ENCODE data around the gene TCAIM. TPM values are rescaled to one million over a fixed set of nuclear protein-coding genes. Genes with fewer than 3 reads are reported as not detected.

The TCAIM gene
- total and polyA plus RNA-seq, 9 of the 15 experiments (the other 6 are each of a cell fraction or from before 2014, with no cell fraction given), result 19.7 to 53.3 (median 36.9) TPM

GRCh38 chr3:44292947-44293346, 45.6 kb upstream of the TCAIM start (continued):
- TF ChIP-seq RCOR1 (IDR thresholded peaks at IDR 0.05; ENCODE audit: borderline replicate concordance in 1 of 2, low read depth in 2 of 2, low read length in 2 of 2) (no peak), ZNF699 (CRISPR knock-in tag; IDR thresholded peaks at IDR 0.05; ENCODE audit: insufficient replicate concordance) (no peak), ZNF79 (CRISPR knock-in tag; IDR thresholded peaks at IDR 0.05; ENCODE audit: low read depth) (no peak), CEBPZ (IDR thresholded peaks at IDR 0.05; ENCODE audit: borderline replicate concordance, low read depth, low read length) (no peak), PML (IDR thresholded peaks at IDR 0.05; ENCODE audit: low read length) (no peak), GATAD2A (IDR thresholded peaks at IDR 0.05) (no peak), SMC3 (conservative IDR thresholded peaks at IDR 0.05; ENCODE audit: insufficient read depth, low read depth, low read length) (no peak), MNT (conservative IDR thresholded peaks at IDR 0.05) (no peak)

Measured in K562 (cell line).